ENCODE results near the gene OR5H14. TPM values are rescaled to one million over a fixed set of nuclear protein-coding genes. Genes with fewer than 3 reads are reported as not detected.

OR5H14 gene
- total RNA-seq, 1 donor from 2014 or later: not detected

Other genes with a start within 250 kb of the OR5H14 start
- gene RIOX2, start 175.0 kb upstream of the OR5H14 start, total RNA-seq: 17.3 to 20.5 TPM (median 20.0 TPM) in 3 replicates
- not detected in 3 replicates for gene GABRR3, start 112.2 kb upstream of the OR5H14 start, total RNA-seq
- not detected in 3 replicates for gene OR5AC2, start 60.3 kb upstream of the OR5H14 start, total RNA-seq
- not detected in 3 replicates for gene OR5H1, start 16.8 kb upstream of the OR5H14 start, total RNA-seq
- gene OR5H15, start 19.2 kb downstream of the OR5H14 start, total RNA-seq: not detected in 3 replicates
- gene OR5H6, start 116.8 kb downstream of the OR5H14 start, total RNA-seq: not detected in 3 replicates
- not detected in 3 replicates for gene OR5H2, start 135.0 kb downstream of the OR5H14 start, total RNA-seq
- gene OR5K4, start 206.4 kb downstream of the OR5H14 start, total RNA-seq: not detected in 3 replicates
- not detected in 3 replicates for gene OR5K3, start 243.2 kb downstream of the OR5H14 start, total RNA-seq

Measured in mesothelial cell of epicardium (in vitro differentiated cells).